ENCODE data around the gene PLPPR2.

PLPPR2 gene

DNA sequence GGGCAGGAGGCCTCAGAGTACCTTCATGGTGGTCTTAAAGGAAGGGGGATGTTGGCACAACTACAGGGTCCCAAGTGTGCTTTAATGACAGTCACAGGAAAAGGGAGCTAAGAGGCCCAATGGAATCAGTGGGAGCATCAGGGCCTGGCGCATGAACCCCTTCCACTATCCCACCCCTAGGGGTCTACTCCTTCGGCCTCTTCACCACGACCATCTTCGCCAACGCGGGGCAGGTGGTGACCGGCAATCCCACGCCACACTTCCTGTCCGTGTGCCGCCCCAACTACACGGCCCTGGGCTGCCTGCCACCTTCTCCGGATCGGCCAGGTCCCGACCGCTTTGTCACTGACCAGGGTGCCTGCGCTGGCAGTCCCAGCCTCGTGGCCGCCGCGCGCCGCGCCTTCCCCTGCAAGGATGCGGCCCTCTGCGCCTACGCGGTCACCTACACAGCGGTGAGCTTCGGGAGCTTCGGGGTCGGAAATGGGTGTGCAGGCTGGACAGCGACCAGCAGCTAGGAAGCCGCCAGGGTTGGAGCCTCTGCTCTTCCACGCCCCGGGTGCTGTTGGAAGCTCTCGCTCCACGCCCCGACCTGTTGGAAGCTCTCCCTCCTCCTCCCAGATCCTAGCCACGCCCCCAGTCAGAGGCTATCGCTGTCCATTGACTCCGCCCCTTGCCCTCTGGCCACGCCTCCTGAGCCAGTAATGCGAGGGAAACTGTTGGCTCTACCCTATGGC is 6.0 kb downstream of the PLPPR2 start:
- Histone ChIP-seq H3K36me3 (ENCODE audit: control insufficient read depth, low read length) (no peaks in the 10 kb centered on the region), H3K4me2 (ENCODE audit: low read length) (no peak overlapping the region), H3K4me1 (ENCODE audit: control insufficient read depth, low read length) (no peaks in the 10 kb centered on the region), H3K27me3 (ENCODE audit: control insufficient read depth, low read length) (no peaks in the 10 kb centered on the region), H4K20me1 (ENCODE audit: control insufficient read depth, insufficient read depth, low read depth, low read length) (no peaks in the 10 kb centered on the region), H3K79me2 (ENCODE audit: control insufficient read depth, low read length) (no peaks in the 10 kb centered on the region), H3K27ac (ENCODE audit: low read depth, low read length) (no peak overlapping the region), H3K4me3 (ENCODE audit: low read length) (no peak overlapping the region), H3K9me3 (ENCODE audit: control insufficient read depth, insufficient read depth, low read length) (no peaks in the 10 kb centered on the region), H3F3A (ENCODE audit: control insufficient read depth, insufficient read depth) (no peaks in the 10 kb centered on the region), H3K9me2 (replicated peaks; ENCODE audit: control insufficient read depth, low read length) (no peaks in the 10 kb centered on the region)
- TF ChIP-seq EZH2phosphoT487 (IDR thresholded peaks at IDR 0.05; ENCODE audit: borderline replicate concordance, low read length) = no peak
- TF ChIP-seq, protein P1, sequence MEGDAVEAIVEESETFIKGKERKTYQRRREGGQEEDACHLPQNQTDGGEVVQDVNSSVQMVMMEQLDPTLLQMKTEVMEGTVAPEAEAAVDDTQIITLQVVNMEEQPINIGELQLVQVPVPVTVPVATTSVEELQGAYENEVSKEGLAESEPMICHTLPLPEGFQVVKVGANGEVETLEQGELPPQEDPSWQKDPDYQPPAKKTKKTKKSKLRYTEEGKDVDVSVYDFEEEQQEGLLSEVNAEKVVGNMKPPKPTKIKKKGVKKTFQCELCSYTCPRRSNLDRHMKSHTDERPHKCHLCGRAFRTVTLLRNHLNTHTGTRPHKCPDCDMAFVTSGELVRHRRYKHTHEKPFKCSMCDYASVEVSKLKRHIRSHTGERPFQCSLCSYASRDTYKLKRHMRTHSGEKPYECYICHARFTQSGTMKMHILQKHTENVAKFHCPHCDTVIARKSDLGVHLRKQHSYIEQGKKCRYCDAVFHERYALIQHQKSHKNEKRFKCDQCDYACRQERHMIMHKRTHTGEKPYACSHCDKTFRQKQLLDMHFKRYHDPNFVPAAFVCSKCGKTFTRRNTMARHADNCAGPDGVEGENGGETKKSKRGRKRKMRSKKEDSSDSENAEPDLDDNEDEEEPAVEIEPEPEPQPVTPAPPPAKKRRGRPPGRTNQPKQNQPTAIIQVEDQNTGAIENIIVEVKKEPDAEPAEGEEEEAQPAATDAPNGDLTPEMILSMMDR (IDR thresholded peaks at IDR 0.05; ENCODE audit: low read depth, low read length, poor library complexity, severe bottlenecking) = no peak

DNA sequence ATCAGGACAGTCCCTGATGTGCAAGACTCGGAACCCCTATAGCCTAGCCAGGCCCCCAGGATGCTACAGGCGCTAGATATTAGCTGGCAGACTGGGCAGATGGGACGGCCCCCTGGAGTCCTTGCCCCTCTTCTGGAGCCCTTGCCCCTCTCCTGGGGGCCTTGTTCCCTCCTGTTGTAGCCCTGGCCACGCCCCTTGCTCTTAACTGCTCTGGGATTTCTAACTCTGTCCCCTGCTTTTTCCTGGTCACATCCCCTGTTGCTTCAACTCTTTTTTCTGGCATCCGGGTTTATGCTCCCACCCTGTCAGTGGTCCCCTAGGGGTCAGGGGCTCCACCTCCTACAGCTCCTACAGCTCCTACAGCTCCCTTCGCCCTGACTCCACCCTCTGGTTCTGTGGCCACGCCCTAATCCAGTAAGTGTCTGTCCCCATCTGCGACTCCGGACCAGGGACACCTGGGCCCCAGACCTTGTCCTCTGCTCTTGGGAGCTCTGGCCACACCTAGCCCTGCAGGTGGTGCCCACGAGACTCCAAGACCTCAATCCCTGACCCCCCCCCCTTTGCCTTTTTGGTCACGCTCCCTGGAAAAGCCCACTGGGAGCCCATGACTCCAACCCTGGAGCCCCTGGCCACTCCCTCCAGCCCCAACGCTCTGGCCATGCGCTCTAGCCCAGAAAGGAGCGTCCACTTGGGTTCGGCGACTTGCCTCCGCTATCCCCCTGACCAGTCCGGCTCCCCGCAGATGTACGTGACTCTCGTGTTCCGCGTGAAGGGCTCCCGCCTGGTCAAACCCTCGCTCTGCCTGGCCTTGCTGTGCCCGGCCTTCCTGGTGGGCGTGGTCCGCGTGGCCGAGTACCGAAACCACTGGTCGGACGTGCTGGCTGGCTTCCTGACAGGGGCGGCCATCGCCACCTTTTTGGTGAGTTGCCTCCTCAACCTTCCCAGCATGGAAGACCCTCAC is 6.8 kb downstream of the PLPPR2 start:
- Histone ChIP-seq H3K27ac (ENCODE audit: low read depth, low read length) (no peak overlapping the region), H3K4me2 (ENCODE audit: low read length) (no peak overlapping the region), H3K4me3 (ENCODE audit: low read length) (no peak overlapping the region), H3K27me3 (ENCODE audit: control insufficient read depth, low read length) (no peaks in the 10 kb centered on the region), H3K9me2 (replicated peaks; ENCODE audit: control insufficient read depth, low read length) (no peaks in the 10 kb centered on the region), H3K4me1 (ENCODE audit: control insufficient read depth, low read length) (no peaks in the 10 kb centered on the region), H3K9me3 (ENCODE audit: control insufficient read depth, insufficient read depth, low read length) (no peaks in the 10 kb centered on the region), H3F3A (ENCODE audit: control insufficient read depth, insufficient read depth) (no peaks in the 10 kb centered on the region), H3K79me2 (ENCODE audit: control insufficient read depth, low read length) (no peaks in the 10 kb centered on the region), H4K20me1 (ENCODE audit: control insufficient read depth, insufficient read depth, low read depth, low read length) (no peaks in the 10 kb centered on the region), H3K36me3 (ENCODE audit: control insufficient read depth, low read length) (no peaks in the 10 kb centered on the region)
- TF ChIP-seq EZH2phosphoT487 (IDR thresholded peaks at IDR 0.05; ENCODE audit: borderline replicate concordance, low read length) = no peak
- TF ChIP-seq, protein P1 (IDR thresholded peaks at IDR 0.05; ENCODE audit: low read depth, low read length, poor library complexity, severe bottlenecking) = no peak

DNA sequence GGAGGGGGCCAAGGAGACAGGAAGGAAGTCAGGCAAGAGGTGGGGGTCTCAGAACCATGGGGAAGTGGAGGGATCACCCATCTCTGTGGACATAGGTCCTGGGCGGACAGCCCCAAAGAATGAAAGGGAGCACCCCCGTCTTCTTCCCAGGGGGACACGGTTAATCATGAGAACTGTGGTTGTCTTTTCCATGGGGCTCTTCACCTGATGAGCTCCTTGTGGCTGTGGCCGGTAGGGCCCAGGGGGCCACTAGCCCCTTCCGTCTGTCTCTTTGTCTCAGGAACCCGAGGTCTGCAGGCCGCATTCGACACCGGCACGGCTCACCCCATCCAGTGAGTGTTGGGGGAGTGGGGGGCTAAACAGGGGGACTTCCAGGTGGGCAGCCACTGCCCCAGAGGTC is 8.6 kb downstream of the PLPPR2 start:
- no peak for TF ChIP-seq EZH2phosphoT487 (IDR thresholded peaks at IDR 0.05; ENCODE audit: borderline replicate concordance, low read length)
- TF ChIP-seq, protein P1 (IDR thresholded peaks at IDR 0.05; ENCODE audit: low read depth, low read length, poor library complexity, severe bottlenecking) = no peak
- Histone ChIP-seq H3K27ac (ENCODE audit: low read depth, low read length) (no peak overlapping the region), H3K9me3 (ENCODE audit: control insufficient read depth, insufficient read depth, low read length) (no peaks in the 10 kb centered on the region), H4K20me1 (ENCODE audit: control insufficient read depth, insufficient read depth, low read depth, low read length) (no peaks in the 10 kb centered on the region), H3F3A (ENCODE audit: control insufficient read depth, insufficient read depth) (no peaks in the 10 kb centered on the region), H3K79me2 (ENCODE audit: control insufficient read depth, low read length) (no peaks in the 10 kb centered on the region), H3K27me3 (ENCODE audit: control insufficient read depth, low read length) (no peaks in the 10 kb centered on the region), H3K9me2 (replicated peaks; ENCODE audit: control insufficient read depth, low read length) (no peaks in the 10 kb centered on the region), H3K4me1 (ENCODE audit: control insufficient read depth, low read length) (no peaks in the 10 kb centered on the region), H3K36me3 (ENCODE audit: control insufficient read depth, low read length) (no peaks in the 10 kb centered on the region), H3K4me3 (ENCODE audit: low read length) (no peak overlapping the region), H3K4me2 (ENCODE audit: low read length) (no peak overlapping the region)

Data from DOHH2 (cell line).